B cell (primary cell): Measurements from ENCODE around the gene CEP112. TPM values are rescaled to one million over a fixed set of nuclear protein-coding genes. Genes with fewer than 3 reads are reported as not detected.

Experiments used
- ATAC-seq: fragments of 200-7000 bp; cut with Tn5 transposase; one replicate; pipeline ENCODE4 v1.10.0; 2021; ENCODE audit warnings: low read depth, mild to moderate bottlenecking, moderate number of reproducible peaks, moderate library complexity
- CTCF ChIA-PET: fragments of 350-600 bp; sonication (Branson Sonifier 250); formaldehyde crosslinking; loops from one replicate; lab custom pipeline; 2021; ENCODE audit warnings: antibody characterized with exemption, inconsistent platforms; lab: Charles Lee
- POLR2A ChIA-PET: fragments of 350-600 bp; sonication (Branson Sonifier 250); formaldehyde crosslinking; loops from one replicate; lab custom pipeline; 2021; ENCODE audit warnings: antibody characterized with exemption; lab: Charles Lee
- DNase-seq: peaks from one replicate; pipeline ENCODE4 v3.0.0; 2013
- H2AFZ ChIP-seq: 2 replicates; pipeline ENCODE4 v1.6.1; 2012; ENCODE audit warnings: mild to moderate bottlenecking, low read depth, low read length; ENCODE audit not compliant: insufficient read depth, poor library complexity, severe bottlenecking
- H3K27ac ChIP-seq, 2 donors: 1 replicate in 1 of 2; 2 replicates in 1 of 2; pipeline ENCODE4 v1.5.1; 2012 to 2013; ENCODE audit warnings: low read length in 2 of 2, mild to moderate bottlenecking in 2 of 2, moderate library complexity in 1 of 2
- H3K27me3 ChIP-seq, 4 experiments: fragments of 200-600 bp in 1 of 4; sonication (generic) in 1 of 4; replicated peaks in 1 of 4; 1 replicate in 2 of 4; 2 replicates in 2 of 4; pipeline versions ENCODE4 v1.6.1 to v1.7.0; 2013 to 2016; ENCODE audit warnings: low read length in 3 of 4, mild to moderate bottlenecking in 2 of 4, mixed read lengths in 1 of 4, moderate library complexity in 1 of 4; ENCODE audit not compliant: insufficient read depth in 4 of 4, control insufficient read depth in 3 of 4; ENCODE audit errors: control extremely low read depth in 1 of 4
- H3K36me3 ChIP-seq, 2 experiments: replicated peaks in 1 of 2; 1 replicate in 1 of 2; 2 replicates in 1 of 2; pipeline versions ENCODE4 v1.6.1 to v1.7.1; 2013; ENCODE audit warnings: low read length in 1 of 2; ENCODE audit not compliant: insufficient read depth in 2 of 2, control insufficient read depth in 1 of 2; ENCODE audit errors: control extremely low read depth in 1 of 2, extremely low read depth in 1 of 2
- H3K4me1 ChIP-seq, 2 donors: fragments of 200-600 bp in 1 of 2; sonication (generic) in 1 of 2; 1 replicate in 1 of 2; 2 replicates in 1 of 2; pipeline versions ENCODE4 v1.5.1 to v1.6.1; 2013 to 2017; ENCODE audit warnings: low read length in 2 of 2; ENCODE audit not compliant: control insufficient read depth in 2 of 2, insufficient read depth in 2 of 2
- H3K4me2 ChIP-seq: replicated peaks from 2 replicates; pipeline ENCODE3; 2012; ENCODE audit warnings: mild to moderate bottlenecking, low read depth, low read length; ENCODE audit not compliant: poor library complexity, severe bottlenecking
- H3K4me3 ChIP-seq, 5 experiments: fragments of 200-600 bp in 1 of 5; sonication (generic) in 1 of 5; 1 replicate in 3 of 5; 2 replicates in 2 of 5; pipeline versions ENCODE4 v1.5.1 to v1.7.0; 2011 to 2016; ENCODE audit warnings: low read length in 4 of 5, mild to moderate bottlenecking in 4 of 5, low read depth in 2 of 5, control low read depth in 1 of 5, moderate library complexity in 1 of 5; ENCODE audit not compliant: insufficient read depth in 1 of 5; ENCODE audit errors: control extremely low read depth in 1 of 5, extremely low read depth in 1 of 5
- H3K79me2 ChIP-seq: fragments of 200-600 bp; sonication (generic); one replicate; pipeline ENCODE4 v1.6.0; 2016; ENCODE audit warnings: low read length; ENCODE audit not compliant: control insufficient read depth, insufficient read depth
- H3K9ac ChIP-seq: fragments of 200-600 bp; sonication (generic); 2 replicates; pipeline ENCODE4 v1.6.1; 2017; ENCODE audit warnings: mild to moderate bottlenecking, low read length, moderate library complexity
- H3K9me3 ChIP-seq, 3 donors: one replicate each; pipeline versions ENCODE4 v1.6.1 to v1.7.1; 2013; ENCODE audit warnings: low read length in 2 of 3; ENCODE audit not compliant: control insufficient read depth in 2 of 3, insufficient read depth in 1 of 3; ENCODE audit errors: control extremely low read depth in 1 of 3
- H4K20me1 ChIP-seq: 2 replicates; pipeline ENCODE4 v1.6.0; 2012; ENCODE audit warnings: mild to moderate bottlenecking, low read length; ENCODE audit not compliant: insufficient read depth, control insufficient read depth, poor library complexity, severe bottlenecking
- H3K27ac Mint-ChIP-seq: one replicate; pipeline ENCODE4 v1.8.0; 2021; ENCODE audit warnings: mixed read lengths
- H3K27me3 Mint-ChIP-seq: one replicate; pipeline ENCODE4 v1.8.0; 2021; ENCODE audit warnings: mixed read lengths
- H3K4me1 Mint-ChIP-seq: one replicate; pipeline ENCODE4 v1.8.0; 2021; ENCODE audit warnings: mixed read lengths
- H3K4me3 Mint-ChIP-seq: one replicate; pipeline ENCODE4 v1.8.0; 2021; ENCODE audit warnings: mixed read lengths
- H3K9me3 Mint-ChIP-seq: one replicate; pipeline ENCODE4 v1.8.0; 2022; ENCODE audit warnings: mixed read lengths; ENCODE audit not compliant: insufficient read depth
- EZH2 ChIP-seq: IDR thresholded peaks from 2 replicates; pipeline ENCODE4 v1.6.1; 2012; ENCODE audit warnings: borderline replicate concordance, low read depth, mild to moderate bottlenecking, moderate library complexity, low read length; ENCODE audit not compliant: insufficient read depth, poor library complexity, severe bottlenecking
- WGBS: methylation state at CpG from one replicate; pipeline ENCODE4 v1.1.5; 2013; ENCODE audit warnings: missing lambda C conversion rate; ENCODE audit not compliant: insufficient coverage; 5-methylcytosine and 5-hydroxymethylcytosine counted together
- intact Hi-C: fragments of 100-400 bp; cut with micrococcal nuclease; formaldehyde crosslinking; loops from one replicate; pipeline ENCODE4 v1.10.0; 2022
- polyA plus RNA-seq: library from polyadenylated mRNA; depleted of rRNA; stranded (reverse); fragments of >200 nt; gene quantifications from 2 replicates; pipeline ENCODE4 v1.2.3, GENCODE V29; 2012
- total RNA-seq, 2 donors: library from RNA; stranded (reverse); fragments of 120-200 nt in 1 of 2; gene quantifications; 1 replicate in 1 of 2; 2 replicates in 1 of 2; pipeline versions ENCODE4 v1.2.3 to v1.2.4, GENCODE V29; 2013 to 2022
- TF ChIP-seq, protein P1 (sequence below): fragments of 200-600 bp; IDR thresholded peaks from one replicate; pipeline ENCODE4 v1.8.0; 2022; ENCODE audit warnings: antibody characterized with exemption, mild to moderate bottlenecking

The CEP112 gene
- total and polyA plus RNA-seq, 2 donors (not counting 1 experiment from before 2014, with no cell fraction given): 0.57 to 4.6 TPM

DNA sequence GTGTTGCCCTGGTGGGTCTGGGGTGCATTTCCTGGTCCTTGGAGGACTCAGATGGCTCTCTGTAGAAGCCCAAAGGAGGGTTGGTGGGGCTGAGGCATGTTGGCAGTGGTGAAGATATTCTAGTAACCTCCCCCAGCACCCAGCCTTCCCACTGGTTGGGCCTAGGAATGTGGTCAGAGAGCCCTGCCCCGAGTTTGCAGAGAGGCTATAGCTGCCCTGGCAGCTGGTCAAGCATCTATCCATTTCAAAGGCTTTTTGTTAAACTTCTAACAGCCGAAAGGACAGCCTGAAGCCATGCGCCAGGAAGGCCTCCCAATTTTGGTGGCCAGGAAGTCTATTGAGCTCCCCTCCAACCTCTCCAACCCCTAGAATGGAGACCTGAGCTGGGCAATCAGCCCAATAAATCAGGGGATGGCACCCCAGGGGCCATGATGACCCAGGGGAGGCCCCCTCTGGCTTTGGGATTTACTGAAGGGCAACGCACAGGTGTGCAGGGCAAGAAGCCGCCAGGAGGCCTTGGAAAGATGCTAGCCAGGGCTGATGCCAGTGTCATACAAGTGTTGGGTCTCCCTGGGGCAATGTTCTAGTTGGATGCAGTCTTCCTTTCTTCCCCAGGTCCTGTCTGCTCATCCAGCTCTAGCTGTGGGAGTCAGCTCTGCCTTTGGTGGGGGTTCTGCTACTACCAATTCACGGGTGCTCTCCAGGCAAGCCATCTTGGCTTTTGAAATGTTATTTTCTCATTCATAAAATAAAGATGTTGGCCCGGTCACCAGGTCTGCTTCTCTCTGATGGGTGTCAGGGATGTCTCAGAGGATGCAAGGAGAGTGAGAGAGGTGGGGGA lies 599.6 kb downstream of the CEP112 start:
- no peak overlapping the region for H3K4me3 Mint-ChIP-seq
- peaks cover 6% of the 10 kb centered on the region for H3K4me1 Mint-ChIP-seq
- WGBS: 91% methylated on average over 5 of the region's 7 CpGs
- CTCF ChIA-PET: no interaction called here
- no peak overlapping the region for H2AFZ ChIP-seq
- no peak for DNase-seq
- peaks cover 0 to 3% of the 10 kb centered on the region in 2 donors for H3K4me1 ChIP-seq
- H3K27ac ChIP-seq: no peak overlapping the region
- intact Hi-C loops: no loop called here
- peaks cover 0 to 10% (median 4%) of the 10 kb centered on the region in 4 experiments for H3K27me3 ChIP-seq
- no peaks in the 10 kb centered on the region for H3K79me2 ChIP-seq
- no peak overlapping the region for H3K27ac Mint-ChIP-seq
- H3K4me3 ChIP-seq: no peak overlapping the region
- no peaks in the 10 kb centered on the region for H4K20me1 ChIP-seq
- POLR2A ChIA-PET: no interaction called here
- H3K9me3 Mint-ChIP-seq: no peaks in the 10 kb centered on the region
- H3K9me3 ChIP-seq: no peaks in the 10 kb centered on the region
- H3K36me3 ChIP-seq: no peaks in the 10 kb centered on the region
- TF ChIP-seq, protein P1, sequence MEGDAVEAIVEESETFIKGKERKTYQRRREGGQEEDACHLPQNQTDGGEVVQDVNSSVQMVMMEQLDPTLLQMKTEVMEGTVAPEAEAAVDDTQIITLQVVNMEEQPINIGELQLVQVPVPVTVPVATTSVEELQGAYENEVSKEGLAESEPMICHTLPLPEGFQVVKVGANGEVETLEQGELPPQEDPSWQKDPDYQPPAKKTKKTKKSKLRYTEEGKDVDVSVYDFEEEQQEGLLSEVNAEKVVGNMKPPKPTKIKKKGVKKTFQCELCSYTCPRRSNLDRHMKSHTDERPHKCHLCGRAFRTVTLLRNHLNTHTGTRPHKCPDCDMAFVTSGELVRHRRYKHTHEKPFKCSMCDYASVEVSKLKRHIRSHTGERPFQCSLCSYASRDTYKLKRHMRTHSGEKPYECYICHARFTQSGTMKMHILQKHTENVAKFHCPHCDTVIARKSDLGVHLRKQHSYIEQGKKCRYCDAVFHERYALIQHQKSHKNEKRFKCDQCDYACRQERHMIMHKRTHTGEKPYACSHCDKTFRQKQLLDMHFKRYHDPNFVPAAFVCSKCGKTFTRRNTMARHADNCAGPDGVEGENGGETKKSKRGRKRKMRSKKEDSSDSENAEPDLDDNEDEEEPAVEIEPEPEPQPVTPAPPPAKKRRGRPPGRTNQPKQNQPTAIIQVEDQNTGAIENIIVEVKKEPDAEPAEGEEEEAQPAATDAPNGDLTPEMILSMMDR: no peak
- TF ChIP-seq EZH2: no peak
- no peak overlapping the region for H3K4me2 ChIP-seq
- H3K9ac ChIP-seq: no peak overlapping the region
- peaks cover 19% of the 10 kb centered on the region for H3K27me3 Mint-ChIP-seq
- ATAC-seq: no peak

DNA sequence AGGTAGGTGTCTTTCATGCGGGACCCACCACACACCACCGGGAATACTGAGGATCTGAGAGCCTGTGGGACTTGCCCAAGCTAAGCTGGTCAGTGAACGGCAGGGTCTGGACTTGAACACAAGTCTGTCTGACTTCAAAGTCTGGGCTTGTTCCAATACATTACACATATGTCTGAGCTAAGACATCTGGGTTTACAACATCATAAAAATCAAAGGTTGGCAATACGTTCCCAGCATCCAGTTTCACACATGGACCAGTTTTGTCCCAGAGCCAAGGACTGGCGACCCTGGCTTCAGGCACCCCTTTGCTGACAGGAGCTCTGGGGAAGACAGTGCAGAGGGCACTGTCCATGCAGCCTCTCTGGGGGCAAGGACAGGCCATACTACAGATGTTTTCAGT lies 602.6 kb downstream of the CEP112 start:
- Histone ChIP-seq H3K4me1 (peaks cover 0 to 6% of the 10 kb centered on the region in 2 donors), H4K20me1 (no peaks in the 10 kb centered on the region), H3K79me2 (no peaks in the 10 kb centered on the region), H3K27me3 (peaks cover 0 to 9% (median 4%) of the 10 kb centered on the region in 4 experiments), H3K9me3 (peaks cover 0 to 13% (median 0%) of the 10 kb centered on the region in 3 donors), H3K36me3 (no peaks in the 10 kb centered on the region), H3K9ac (no peak overlapping the region), H2AFZ (no peak overlapping the region), H3K27ac (no peak overlapping the region), H3K4me2 (no peak overlapping the region), H3K4me3 (no peak overlapping the region)
- TF ChIP-seq, protein P1: no peak
- TF ChIP-seq EZH2: no peak
- WGBS: 90% methylated on average over 5 of the region's 5 CpGs
- intact Hi-C loops: no loop called here
- ATAC-seq: no peak
- no peak overlapping the region for H3K27ac Mint-ChIP-seq
- ChIA-PET POLR2A (no interaction called here), CTCF (no interaction called here)
- H3K4me1 Mint-ChIP-seq: peaks cover 6% of the 10 kb centered on the region
- H3K27me3 Mint-ChIP-seq: peaks cover 23% of the 10 kb centered on the region
- no peaks in the 10 kb centered on the region for H3K9me3 Mint-ChIP-seq
- no peak overlapping the region for H3K4me3 Mint-ChIP-seq
- DNase-seq: no peak
